ENCODE results near the gene EXD3. TPM values are rescaled to one million over a fixed set of nuclear protein-coding genes. Genes with fewer than 3 reads are reported as not detected.

Gene EXD3
- total RNA-seq, 1 donor from 2014 or later: 24.5 TPM

- Mint-ChIP-seq H3K9me3 (ENCODE audit: unreplicated experiment) (peaks cover 3% of the 10 kb centered on the region), H3K27ac (ENCODE audit: unreplicated experiment) (no peak overlapping the region), H3K36me3 (ENCODE audit: unreplicated experiment) (no peaks in the 10 kb centered on the region), H3K27me3 (ENCODE audit: unreplicated experiment) (peaks cover 4% of the 10 kb centered on the region), H3K4me1 (ENCODE audit: low read depth, unreplicated experiment) (no peaks in the 10 kb centered on the region), H3K4me3 (ENCODE audit: unreplicated experiment) (no peak overlapping the region)
- DNase-seq: no peak
- TF ChIP-seq, protein P1, sequence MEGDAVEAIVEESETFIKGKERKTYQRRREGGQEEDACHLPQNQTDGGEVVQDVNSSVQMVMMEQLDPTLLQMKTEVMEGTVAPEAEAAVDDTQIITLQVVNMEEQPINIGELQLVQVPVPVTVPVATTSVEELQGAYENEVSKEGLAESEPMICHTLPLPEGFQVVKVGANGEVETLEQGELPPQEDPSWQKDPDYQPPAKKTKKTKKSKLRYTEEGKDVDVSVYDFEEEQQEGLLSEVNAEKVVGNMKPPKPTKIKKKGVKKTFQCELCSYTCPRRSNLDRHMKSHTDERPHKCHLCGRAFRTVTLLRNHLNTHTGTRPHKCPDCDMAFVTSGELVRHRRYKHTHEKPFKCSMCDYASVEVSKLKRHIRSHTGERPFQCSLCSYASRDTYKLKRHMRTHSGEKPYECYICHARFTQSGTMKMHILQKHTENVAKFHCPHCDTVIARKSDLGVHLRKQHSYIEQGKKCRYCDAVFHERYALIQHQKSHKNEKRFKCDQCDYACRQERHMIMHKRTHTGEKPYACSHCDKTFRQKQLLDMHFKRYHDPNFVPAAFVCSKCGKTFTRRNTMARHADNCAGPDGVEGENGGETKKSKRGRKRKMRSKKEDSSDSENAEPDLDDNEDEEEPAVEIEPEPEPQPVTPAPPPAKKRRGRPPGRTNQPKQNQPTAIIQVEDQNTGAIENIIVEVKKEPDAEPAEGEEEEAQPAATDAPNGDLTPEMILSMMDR (IDR thresholded peaks at IDR 0.05; ENCODE audit: partially characterized antibody, unreplicated experiment): no peak
These were observed 14.1 kb downstream of the EXD3 start for GRCh38 chr9:137408651-137409405.

DNA sequence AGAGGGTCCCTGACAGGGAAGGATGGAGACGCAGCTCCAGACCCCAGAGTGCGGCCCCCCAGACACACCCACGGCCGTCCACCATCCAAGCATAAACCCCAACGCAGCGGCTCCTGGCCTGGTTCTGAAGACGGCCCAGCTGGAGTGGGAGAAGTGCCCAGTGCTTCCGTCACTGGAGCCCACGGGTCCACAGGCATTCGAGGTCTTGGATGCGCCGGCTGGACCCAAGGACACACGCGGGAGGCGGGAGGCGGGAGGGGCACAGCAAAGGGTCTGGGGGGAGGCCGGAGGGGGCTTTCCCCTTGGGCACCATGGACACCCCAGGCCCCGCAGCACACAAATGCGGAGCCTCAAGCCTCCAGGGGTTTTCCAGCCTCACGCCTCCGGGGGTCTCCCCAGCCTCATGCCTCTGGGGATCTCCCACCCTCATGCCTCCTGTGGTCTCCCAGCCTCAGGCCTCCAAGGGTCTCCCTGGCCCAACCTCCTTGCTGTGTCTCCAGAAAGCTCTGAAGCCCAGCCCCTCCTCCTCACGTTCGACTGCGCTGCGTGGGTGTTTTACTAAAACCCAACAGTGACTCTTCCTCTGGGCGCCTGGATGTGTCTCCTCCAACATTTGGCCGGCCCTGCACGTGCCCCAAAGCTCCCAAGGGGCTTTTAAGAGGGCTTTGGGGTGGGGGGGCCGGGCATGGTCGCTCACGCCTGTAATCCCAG, 15.2 kb downstream of the EXD3 start:
- Mint-ChIP-seq H3K4me1 (ENCODE audit: low read depth, unreplicated experiment) (no peaks in the 10 kb centered on the region), H3K27ac (ENCODE audit: unreplicated experiment) (no peak overlapping the region), H3K27me3 (ENCODE audit: unreplicated experiment) (peaks cover 4% of the 10 kb centered on the region), H3K36me3 (ENCODE audit: unreplicated experiment) (peaks cover under 1% of the 10 kb centered on the region), H3K9me3 (ENCODE audit: unreplicated experiment) (peaks cover 4% of the 10 kb centered on the region), H3K4me3 (ENCODE audit: unreplicated experiment) (peak overlapping the region; percentile 25)
- TF ChIP-seq, protein P1 (IDR thresholded peaks at IDR 0.05; ENCODE audit: partially characterized antibody, unreplicated experiment): no peak
- DNase-seq: no peak

DNA sequence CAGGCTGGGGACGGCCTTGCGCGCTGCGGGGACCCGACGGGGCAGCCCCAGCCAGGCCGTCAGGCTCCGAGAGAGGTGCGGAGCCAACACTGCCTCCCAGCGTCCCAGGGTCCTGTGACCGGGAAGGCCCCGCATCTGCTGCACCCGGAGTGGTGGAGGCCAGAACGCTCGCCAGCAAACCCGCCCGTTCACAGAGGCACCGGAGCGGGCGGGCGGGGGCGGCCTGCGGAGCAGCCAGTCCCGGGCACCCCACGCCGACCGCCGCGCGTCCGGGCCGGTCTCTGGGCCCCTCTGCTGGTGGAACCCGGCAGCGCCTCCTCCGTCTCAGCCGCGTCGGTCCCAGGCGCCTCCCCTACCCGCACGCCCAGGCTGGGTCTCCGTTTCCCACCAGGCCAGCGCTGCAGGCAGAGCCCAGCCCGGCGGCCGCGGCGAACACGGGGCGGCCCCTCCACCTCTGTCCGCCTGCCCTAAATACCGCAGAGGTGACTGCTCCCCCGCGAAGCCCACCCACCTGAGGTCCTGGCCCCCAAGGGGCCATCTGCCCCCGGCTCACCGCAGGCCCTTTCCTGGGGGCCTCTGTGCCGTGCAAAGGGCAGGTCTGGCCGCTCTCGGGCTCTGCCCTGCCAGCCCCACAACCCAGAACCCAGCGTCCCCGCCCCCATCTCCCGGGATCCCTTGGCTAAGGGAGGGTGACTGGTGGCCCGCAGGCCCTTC, 15.9 kb downstream of the EXD3 start:
- H3K36me3 Mint-ChIP-seq (ENCODE audit: unreplicated experiment): peaks cover 8% of the 10 kb centered on the region
- no peaks in the 10 kb centered on the region for H3K4me1 Mint-ChIP-seq (ENCODE audit: low read depth, unreplicated experiment)
- peaks cover 11% of the 10 kb centered on the region for H3K9me3 Mint-ChIP-seq (ENCODE audit: unreplicated experiment)
- DNase-seq: peak; percentile 90
- no peak overlapping the region for H3K27ac Mint-ChIP-seq (ENCODE audit: unreplicated experiment)
- peaks cover 4% of the 10 kb centered on the region for H3K27me3 Mint-ChIP-seq (ENCODE audit: unreplicated experiment)
- no peak overlapping the region for H3K4me3 Mint-ChIP-seq (ENCODE audit: unreplicated experiment)
- TF ChIP-seq, protein P1 (IDR thresholded peaks at IDR 0.05; ENCODE audit: partially characterized antibody, unreplicated experiment): peak; percentile 87

GRCh38 chr9:137406085-137406760, 16.7 kb downstream of the EXD3 start:
- peaks cover 4% of the 10 kb centered on the region for H3K27me3 Mint-ChIP-seq (ENCODE audit: unreplicated experiment)
- TF ChIP-seq, protein P1 (IDR thresholded peaks at IDR 0.05; ENCODE audit: partially characterized antibody, unreplicated experiment): no peak
- H3K4me3 Mint-ChIP-seq (ENCODE audit: unreplicated experiment): peak overlapping the region; percentile 71

More at GRCh38 chr9:137406085-137406760, 16.7 kb downstream of the EXD3 start:
- Mint-ChIP-seq H3K9me3 (ENCODE audit: unreplicated experiment) (peaks cover 11% of the 10 kb centered on the region), H3K4me1 (ENCODE audit: low read depth, unreplicated experiment) (no peaks in the 10 kb centered on the region), H3K36me3 (ENCODE audit: unreplicated experiment) (peaks cover 11% of the 10 kb centered on the region), H3K27ac (ENCODE audit: unreplicated experiment) (no peak overlapping the region)
- no peak for DNase-seq

Data from glutamatergic neuron (in vitro differentiated cells).